ENCODE measurements around the gene PEX13.

- TF ChIP-seq CTCF (IDR thresholded peaks at IDR 0.05; ENCODE audit: borderline replicate concordance, extremely low read depth, low read length, poor library complexity, severe bottlenecking) (no peak), EZH2 (IDR thresholded peaks at IDR 0.05; ENCODE audit: borderline replicate concordance, low read depth, low read length, severe bottlenecking) (no peak)
These were observed at the start of gene PEX13, which contains the start of gene PUS10 for GRCh38 chr2:61017556-61018317.

Measured in DND-41 (cell line).